COLO829 (cell line): Measurements from ENCODE around the gene OLA1.

ENCODE experiments used
- DNase-seq: peaks from one replicate; pipeline ENCODE4 v3.0.0; 2012; ENCODE audit warnings: low spot score

OLA1 gene

GRCh38 chr2:174121175-174121574 is 127.2 kb downstream of the OLA1 start:
- DNase-seq, result no peak

GRCh38 chr2:174120346-174120745 is 128.0 kb downstream of the OLA1 start:
- no peak for DNase-seq

- no peak for DNase-seq
Observed at GRCh38 chr2:174117951-174118930, 130.1 kb downstream of the OLA1 start.

GRCh38 chr2:174112073-174112472 is 136.3 kb downstream of the OLA1 start:
- no peak for DNase-seq

GRCh38 chr2:174108579-174108978 is 139.8 kb downstream of the OLA1 start:
- DNase-seq, result no peak

- no peak for DNase-seq
Observed at GRCh38 chr2:174106736-174107135, 141.6 kb downstream of the OLA1 start.

GRCh38 chr2:174094542-174094941 is 153.8 kb downstream of the OLA1 start:
- no peak for DNase-seq

- DNase-seq, result no peak
Observed at GRCh38 chr2:174090476-174090875, 157.9 kb downstream of the OLA1 start.

- no peak for DNase-seq
Observed at GRCh38 chr2:174088706-174089460, 159.4 kb downstream of the OLA1 start.

GRCh38 chr2:174086708-174087107 is 161.6 kb downstream of the OLA1 start:
- no peak for DNase-seq

GRCh38 chr2:174085781-174086180 is 162.6 kb downstream of the OLA1 start:
- DNase-seq, result no peak

- DNase-seq, result no peak
Observed at GRCh38 chr2:174083843-174084458, 164.4 kb downstream of the OLA1 start.

- no peak for DNase-seq
Observed at GRCh38 chr2:174080672-174081121, 167.6 kb downstream of the OLA1 start.

- no peak for DNase-seq
Observed at GRCh38 chr2:174078275-174078674, 170.1 kb downstream of the OLA1 start.

- DNase-seq, result no peak
Observed at GRCh38 chr2:174076975-174077374, 171.4 kb downstream of the OLA1 start.

- DNase-seq, result no peak
Observed at GRCh38 chr2:174076040-174076439, 172.3 kb downstream of the OLA1 start.

- DNase-seq, result no peak
Observed at GRCh38 chr2:174074831-174075230, 173.5 kb downstream of the OLA1 start.

- DNase-seq, result no peak
Observed at GRCh38 chr2:174072857-174073256, 175.5 kb downstream of the OLA1 start.

GRCh38 chr2:174072069-174072468 is 176.3 kb downstream of the OLA1 start:
- no peak for DNase-seq

GRCh38 chr2:174071321-174071720 is 177.0 kb downstream of the OLA1 start:
- DNase-seq, result no peak

GRCh38 chr2:174070281-174070680 is 178.1 kb downstream of the OLA1 start:
- DNase-seq, result no peak

GRCh38 chr2:174067815-174068214 is 180.5 kb downstream of the OLA1 start:
- no peak for DNase-seq

- no peak for DNase-seq
Observed at GRCh38 chr2:174066871-174067270, 181.5 kb downstream of the OLA1 start.
